DND-41 (cell line): ENCODE data around the gene COL4A2.

ENCODE experiments used
- EZH2 ChIP-seq: IDR thresholded peaks from 3 replicates; pipeline ENCODE4 v1.6.1; 2012; ENCODE audit warnings: borderline replicate concordance, low read depth, mild to moderate bottlenecking, moderate library complexity, low read length, inconsistent platforms; ENCODE audit not compliant: severe bottlenecking
- TF ChIP-seq, protein P1 (sequence below): IDR thresholded peaks from 2 replicates; pipeline ENCODE4 v1.5.1; 2012; ENCODE audit warnings: borderline replicate concordance, low read length, moderate library complexity, mild to moderate bottlenecking; ENCODE audit not compliant: poor library complexity, severe bottlenecking; ENCODE audit errors: extremely low read depth

DNA sequence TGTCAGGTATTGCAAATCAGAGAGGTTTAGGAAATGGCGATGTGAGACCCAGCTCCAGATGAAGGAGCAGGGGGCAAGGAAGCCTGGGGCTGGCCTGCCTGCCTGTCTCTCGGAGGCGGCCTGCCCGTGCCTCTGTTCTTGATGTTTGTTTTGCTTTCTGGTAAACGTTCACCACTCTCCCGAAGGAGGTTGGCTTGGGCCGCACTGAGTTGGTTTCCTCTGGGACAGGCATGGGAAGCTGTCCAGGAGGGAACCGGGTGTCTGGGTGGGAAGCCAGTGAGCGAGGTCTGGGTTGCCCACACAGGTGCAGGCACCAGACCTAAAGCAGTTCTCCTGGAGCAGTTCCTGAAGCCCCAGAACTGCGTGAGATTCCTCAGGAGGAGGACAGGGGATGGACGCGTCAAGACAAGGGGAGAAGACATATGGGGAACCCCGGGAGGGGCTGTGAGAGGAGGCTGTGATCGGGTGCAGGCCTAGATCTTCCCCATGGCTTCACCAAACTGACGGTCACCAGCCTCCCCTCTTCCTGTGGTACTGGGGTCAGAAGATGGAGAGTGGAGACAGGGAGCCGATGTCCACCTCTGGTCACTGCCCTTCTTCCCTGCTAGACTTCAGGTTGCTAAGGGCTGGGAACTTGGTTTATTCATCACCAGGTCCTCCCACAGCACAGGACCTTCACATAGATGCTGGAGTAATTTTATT, 15.2 kb downstream of the COL4A2 start:
- TF ChIP-seq, protein P1, sequence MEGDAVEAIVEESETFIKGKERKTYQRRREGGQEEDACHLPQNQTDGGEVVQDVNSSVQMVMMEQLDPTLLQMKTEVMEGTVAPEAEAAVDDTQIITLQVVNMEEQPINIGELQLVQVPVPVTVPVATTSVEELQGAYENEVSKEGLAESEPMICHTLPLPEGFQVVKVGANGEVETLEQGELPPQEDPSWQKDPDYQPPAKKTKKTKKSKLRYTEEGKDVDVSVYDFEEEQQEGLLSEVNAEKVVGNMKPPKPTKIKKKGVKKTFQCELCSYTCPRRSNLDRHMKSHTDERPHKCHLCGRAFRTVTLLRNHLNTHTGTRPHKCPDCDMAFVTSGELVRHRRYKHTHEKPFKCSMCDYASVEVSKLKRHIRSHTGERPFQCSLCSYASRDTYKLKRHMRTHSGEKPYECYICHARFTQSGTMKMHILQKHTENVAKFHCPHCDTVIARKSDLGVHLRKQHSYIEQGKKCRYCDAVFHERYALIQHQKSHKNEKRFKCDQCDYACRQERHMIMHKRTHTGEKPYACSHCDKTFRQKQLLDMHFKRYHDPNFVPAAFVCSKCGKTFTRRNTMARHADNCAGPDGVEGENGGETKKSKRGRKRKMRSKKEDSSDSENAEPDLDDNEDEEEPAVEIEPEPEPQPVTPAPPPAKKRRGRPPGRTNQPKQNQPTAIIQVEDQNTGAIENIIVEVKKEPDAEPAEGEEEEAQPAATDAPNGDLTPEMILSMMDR = no peak
- TF ChIP-seq EZH2 = no peak
